Endothelial cell of umbilical vein (primary cell): ENCODE data around the gene CPT1A.

Experiments used
- EZH2 ChIP-seq: IDR thresholded peaks from 2 replicates; pipeline ENCODE4 v1.6.1; 2012; ENCODE audit warnings: borderline replicate concordance, low read depth, mild to moderate bottlenecking, moderate library complexity, low read length, inconsistent platforms; ENCODE audit not compliant: severe bottlenecking
- FOS ChIP-seq: IDR thresholded peaks from 2 replicates; pipeline ENCODE4 v1.6.1; 2011; ENCODE audit warnings: mild to moderate bottlenecking, low read length, moderate library complexity, borderline replicate concordance; ENCODE audit not compliant: insufficient read depth
- POLR2A ChIP-seq: IDR thresholded peaks from 2 replicates; pipeline ENCODE4 v1.6.1; 2012; ENCODE audit warnings: low read depth, mild to moderate bottlenecking, control low read depth, low read length
- POLR2AphosphoS5 ChIP-seq: IDR thresholded peaks from 2 replicates; pipeline ENCODE4 v1.6.1; 2012; ENCODE audit warnings: low read depth, mild to moderate bottlenecking, control low read depth, low read length, moderate library complexity; ENCODE audit not compliant: insufficient read depth
- TF ChIP-seq, protein P1 (sequence below), 2 donors: IDR thresholded peaks; 1 replicate in 1 of 2; 2 replicates in 1 of 2; pipeline ENCODE4 v1.5.1; 2011; ENCODE audit warnings: low read length in 2 of 2, mild to moderate bottlenecking in 2 of 2, moderate library complexity in 2 of 2, control low read depth in 1 of 2, inconsistent platforms in 1 of 2, low read depth in 1 of 2; ENCODE audit not compliant: insufficient read depth in 1 of 2; ENCODE audit errors: extremely low read depth in 1 of 2

GRCh38 chr11:68766786-68767185, 74.9 kb downstream of the CPT1A start:
- TF ChIP-seq, protein P1, sequence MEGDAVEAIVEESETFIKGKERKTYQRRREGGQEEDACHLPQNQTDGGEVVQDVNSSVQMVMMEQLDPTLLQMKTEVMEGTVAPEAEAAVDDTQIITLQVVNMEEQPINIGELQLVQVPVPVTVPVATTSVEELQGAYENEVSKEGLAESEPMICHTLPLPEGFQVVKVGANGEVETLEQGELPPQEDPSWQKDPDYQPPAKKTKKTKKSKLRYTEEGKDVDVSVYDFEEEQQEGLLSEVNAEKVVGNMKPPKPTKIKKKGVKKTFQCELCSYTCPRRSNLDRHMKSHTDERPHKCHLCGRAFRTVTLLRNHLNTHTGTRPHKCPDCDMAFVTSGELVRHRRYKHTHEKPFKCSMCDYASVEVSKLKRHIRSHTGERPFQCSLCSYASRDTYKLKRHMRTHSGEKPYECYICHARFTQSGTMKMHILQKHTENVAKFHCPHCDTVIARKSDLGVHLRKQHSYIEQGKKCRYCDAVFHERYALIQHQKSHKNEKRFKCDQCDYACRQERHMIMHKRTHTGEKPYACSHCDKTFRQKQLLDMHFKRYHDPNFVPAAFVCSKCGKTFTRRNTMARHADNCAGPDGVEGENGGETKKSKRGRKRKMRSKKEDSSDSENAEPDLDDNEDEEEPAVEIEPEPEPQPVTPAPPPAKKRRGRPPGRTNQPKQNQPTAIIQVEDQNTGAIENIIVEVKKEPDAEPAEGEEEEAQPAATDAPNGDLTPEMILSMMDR (IDR thresholded peaks at IDR 0.05; ENCODE audit: extremely low read depth in 1 of 2, insufficient read depth in 1 of 2, low read depth in 1 of 2, low read length in 2 of 2) = no peak
- TF ChIP-seq POLR2A = no peak
- TF ChIP-seq POLR2AphosphoS5 = no peak
- TF ChIP-seq EZH2 = no peak
- no peak for TF ChIP-seq FOS
